HepG2 (cell line): Measurements from ENCODE around the gene IRF7. TPM values are rescaled to one million over a fixed set of nuclear protein-coding genes. Genes with fewer than 3 reads are reported as not detected.
A peak's percentile ranks its signal among the peaks of the same experiment; 100 is the strongest.

Source experiments
- ATAC-seq: fragments of 200-7000 bp; cut with Tn5 transposase; 3 replicates; pipeline ENCODE4 v1.9.1; 2020; ENCODE audit warnings: mild to moderate bottlenecking, moderate library complexity
- BruUV-seq: library from RNA; stranded (reverse); fragments of 400-500 nt; replicated peaks from 2 replicates; lab custom pipeline; 2021; lab: Mats Ljungman, UMichigan
- CTCF ChIA-PET: fragments of 300-600 bp; formaldehyde crosslinking; extraction: SDS; loops from one replicate; lab custom pipeline; 2021; ENCODE audit warnings: low total read pairs, inconsistent platforms, low intra/inter-chr PET ratio; lab: Yijun Ruan, JAX
- POLR2A ChIA-PET: fragments of 350-600 bp; sonication (Branson Sonifier 250); formaldehyde crosslinking; loops from one replicate; lab custom pipeline; 2020; ENCODE audit warnings: antibody characterized with exemption, inconsistent platforms; lab: Yijun Ruan, JAX
- DNase-seq: peaks from one replicate; pipeline ENCODE4 v3.0.0-alpha.2; 2015; ENCODE audit warnings: low spot score
- FAIRE-seq: peaks from 3 replicates; lab custom pipeline; 2011; peaks lifted over from hg19 to GRCh38; lab: Jason Lieb, UNC
- H2AFZ ChIP-seq: one replicate; pipeline ENCODE4 v1.6.1; 2011; ENCODE audit warnings: low read length, inconsistent platforms
- H3K27ac ChIP-seq: fragments of 300-600 bp; 3 replicates; pipeline ENCODE4 v1.8.0; 2011; ENCODE audit warnings: mixed run types, mild to moderate bottlenecking, mixed read lengths, low read length, inconsistent platforms; ENCODE audit not compliant: insufficient read depth; ENCODE audit errors: extremely low read length
- H3K27me3 ChIP-seq, 2 experiments: fragments of 200-600 bp in 1 of 2; 2 replicates in 1 of 2; 3 replicates in 1 of 2; pipeline versions ENCODE4 v1.6.0 to v1.8.0; 2011; ENCODE audit warnings: low read length in 2 of 2, mild to moderate bottlenecking in 2 of 2, moderate library complexity in 2 of 2, inconsistent platforms in 1 of 2; ENCODE audit not compliant: insufficient read depth in 2 of 2, control insufficient read depth in 1 of 2
- H3K36me3 ChIP-seq, 2 experiments: fragments of 200-600 bp in 1 of 2; replicated peaks in 1 of 2; 2 replicates in 1 of 2; 3 replicates in 1 of 2; pipeline versions ENCODE4 v1.5.1 to v1.8.0; 2011; ENCODE audit warnings: low read length in 2 of 2, inconsistent platforms in 1 of 2; ENCODE audit not compliant: insufficient read depth in 2 of 2, control insufficient read depth in 1 of 2
- H3K4me1 ChIP-seq: 2 replicates; pipeline ENCODE4 v1.5.1; 2012; ENCODE audit warnings: low read length, inconsistent platforms; ENCODE audit not compliant: insufficient read depth
- H3K4me2 ChIP-seq: 2 replicates; pipeline ENCODE4 v1.6.0; 2011; ENCODE audit warnings: low read depth, low read length, inconsistent platforms
- H3K4me3 ChIP-seq, 3 experiments: fragments of 200-600 bp in 1 of 3; sonication (generic), shearing (Covaris generic) in 1 of 3; replicated peaks in 1 of 3; 2 replicates each; pipeline ENCODE4 v1.5.1; 2011 to 2016; ENCODE audit warnings: low read length in 3 of 3, inconsistent platforms in 2 of 3, low read depth in 2 of 3, mild to moderate bottlenecking in 2 of 3, control low read depth in 1 of 3, mixed read lengths in 1 of 3; ENCODE audit not compliant: insufficient read depth in 1 of 3
- H3K79me2 ChIP-seq: one replicate; pipeline ENCODE4 v1.6.1; 2011; ENCODE audit warnings: low read length, inconsistent platforms; ENCODE audit not compliant: insufficient read depth
- H3K9ac ChIP-seq: 2 replicates; pipeline ENCODE4 v1.6.0; 2011; ENCODE audit warnings: mild to moderate bottlenecking, low read depth, low read length, inconsistent platforms; ENCODE audit not compliant: insufficient read depth
- H3K9me3 ChIP-seq: 2 replicates; pipeline ENCODE4 v1.5.1; 2012; ENCODE audit warnings: mild to moderate bottlenecking, low read length
- H4K20me1 ChIP-seq: 2 replicates; pipeline ENCODE4 v1.6.0; 2011; ENCODE audit warnings: inconsistent platforms, mild to moderate bottlenecking, low read length, moderate library complexity; ENCODE audit not compliant: insufficient read depth
- AGO2 ChIP-seq: fragments of 200-400 bp; formaldehyde crosslinking; optimal IDR thresholded peaks from 2 replicates; pipeline ENCODE3; 2017; ENCODE audit warnings: mild to moderate bottlenecking, low read depth, low read length, moderate library complexity
- ARHGAP35 ChIP-seq: sonication (generic); formaldehyde crosslinking; IDR thresholded peaks from 2 replicates; pipeline ENCODE4 v1.9.0; 2022; ENCODE audit warnings: mild to moderate bottlenecking, inconsistent platforms, moderate library complexity, missing genetic modification reagents, borderline replicate concordance
- ELF4 ChIP-seq: sonication (generic); formaldehyde crosslinking; IDR thresholded peaks from 2 replicates; pipeline ENCODE4 v1.5.0; 2020; ENCODE audit warnings: missing genetic modification reagents, mild to moderate bottlenecking, moderate library complexity, borderline replicate concordance
- KDM4B ChIP-seq: sonication (generic); formaldehyde crosslinking; IDR thresholded peaks from 2 replicates; pipeline ENCODE4 v1.4.0; 2020; ENCODE audit warnings: missing genetic modification reagents
- KLF16 ChIP-seq, 2 experiments: sonication (generic) in 1 of 2; formaldehyde crosslinking in 1 of 2; IDR thresholded peaks; 2 replicates each; pipeline versions ENCODE4 v1.6.1 to v1.8.0; 2016 to 2023; ENCODE audit warnings: missing genetic modification reagents in 2 of 2, missing compliant biosample characterization in 1 of 2
- RBFOX2 ChIP-seq: fragments of 200-400 bp; formaldehyde crosslinking; IDR thresholded peaks from 2 replicates; pipeline ENCODE4 v1.6.1; 2017; ENCODE audit warnings: low read depth, mild to moderate bottlenecking, low read length
- ZFY ChIP-seq: sonication (generic); formaldehyde crosslinking; IDR thresholded peaks from 2 replicates; pipeline ENCODE4 v1.4.0; 2020; ENCODE audit warnings: missing genetic modification reagents
- ZNF564 ChIP-seq: sonication (generic); formaldehyde crosslinking; IDR thresholded peaks from 2 replicates; pipeline ENCODE4 v1.8.1; 2023; ENCODE audit warnings: mild to moderate bottlenecking, missing genetic modification reagents
- WGBS: methylation state at CpG from one replicate; pipeline ENCODE4 v1.1.6; 2017; ENCODE audit warnings: low lambda C conversion rate; 5-methylcytosine and 5-hydroxymethylcytosine counted together
- in situ Hi-C: cut with HindIII; loops from 2 replicates; pipeline ENCODE4 v1.10.0; 2017; ENCODE audit warnings: low pct_unique_long_range_greater_than_20kb; ENCODE audit not compliant: extremely low pct_ligation_motif_present
- intact Hi-C: fragments of 100-400 bp; cut with micrococcal nuclease; formaldehyde crosslinking; loops from one replicate; pipeline ENCODE4 v1.10.0; 2022; ENCODE audit not compliant: unreplicated experiment
- polyA plus RNA-seq, 8 experiments: library from polyadenylated mRNA; depleted of rRNA in 3 of 8; stranded (reverse) in 7 of 8; unstranded in 1 of 8; fragments of >200 nt; fragmentation: Illumina TruSeq in 4 of 8; extraction: Trizol in 4 of 8; gene quantifications; 2 replicates each; pipeline versions ENCODE4 v1.2.1 to v1.2.3, GENCODE V29; 2011 to 2016; ENCODE audit warnings: low read depth in 4 of 8, missing spikeins in 1 of 8, mixed read lengths in 1 of 8; ENCODE audit not compliant: insufficient read depth in 1 of 8
- total RNA-seq, 5 experiments: library from RNA; depleted of rRNA; stranded (reverse); fragments of >200 nt; fragmentation: Illumina TruSeq; extraction: Trizol; gene quantifications; 2 replicates each; pipeline ENCODE4 v1.2.3, GENCODE V29; 2016; ENCODE audit warnings: low read depth in 1 of 5

Gene IRF7
- total and polyA plus RNA-seq, 2 of the 13 experiments (the other 11 are each of a cell fraction or from before 2014, with no cell fraction given), result not detected

DNA sequence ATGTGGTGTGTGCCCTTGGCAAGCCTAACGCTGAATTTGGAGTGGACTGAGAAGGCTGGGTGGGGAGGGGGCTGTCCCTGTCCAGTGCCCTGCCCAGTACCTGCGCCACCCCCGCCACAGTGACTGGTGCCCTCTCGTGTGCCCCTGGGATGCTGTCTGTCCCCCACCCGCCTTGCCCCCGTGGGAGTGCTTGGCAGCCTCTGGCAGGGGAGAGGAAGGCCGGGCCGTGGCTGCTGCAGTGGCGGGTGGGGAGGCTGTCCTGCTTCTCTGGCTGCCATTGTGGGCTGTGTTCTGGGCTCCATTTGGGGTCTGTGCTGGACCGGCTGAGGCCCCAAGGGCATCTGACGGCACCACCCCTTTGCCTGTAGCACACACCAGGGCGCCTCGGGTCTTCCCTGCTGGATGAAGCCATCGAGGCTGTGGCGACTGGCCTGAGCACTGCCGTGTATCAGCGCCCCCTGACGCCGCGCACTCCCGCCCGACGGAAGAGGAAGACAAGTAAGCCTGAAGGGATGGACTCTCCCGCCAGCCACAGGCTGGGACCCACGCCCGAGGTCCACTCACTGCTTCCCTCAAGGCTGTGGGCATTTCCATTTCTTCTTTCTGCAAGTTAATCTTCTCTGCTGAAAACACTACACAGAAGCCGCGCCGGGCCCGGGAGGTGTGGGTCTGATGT, 17.6 kb downstream of the IRF7 start:
- FAIRE-seq (no peak), ATAC-seq (no peak)
- H3K4me2 ChIP-seq, result no peak overlapping the region
- H3K9me3 ChIP-seq, result no peaks in the 10 kb centered on the region
- intact Hi-C loops (no loop called here), in situ Hi-C loops (loop anchor here (5.0 kb wide), 1 partner anchor 41 kb away; no protein-coding TSS in a partner anchor)
- ChIA-PET POLR2A (no interaction called here), CTCF (no interaction called here)
- no peak overlapping the region for H3K9ac ChIP-seq
- peaks cover 4% of the 10 kb centered on the region; the same call in 1 of the 2 replicates for H4K20me1 ChIP-seq
- H3K27ac ChIP-seq, result no peak overlapping the region
- WGBS, result 97% methylated on average over 25 of the region's 30 CpGs
- H3K4me1 ChIP-seq, result peaks cover 12% of the 10 kb centered on the region
- BruUV-seq, result no TSS peak
- no peak overlapping the region for H2AFZ ChIP-seq
- H3K79me2 ChIP-seq, result peaks cover 2% of the 10 kb centered on the region
- no peaks in the 10 kb centered on the region for H3K27me3 ChIP-seq
- no peak overlapping the region for H3K4me3 ChIP-seq
- H3K36me3 ChIP-seq, result peaks cover 45 to 87% of the 10 kb centered on the region in 2 experiments
- TF ChIP-seq RBFOX2, result 0 out of 2 replicates have a peak, but pooled peaks have one; percentile 23
- TF ChIP-seq ZFY, result no peak
- TF ChIP-seq ARHGAP35 (CRISPR knock-in tag), result no peak
- no peak for TF ChIP-seq KLF16 (CRISPR knock-in tag; IDR thresholded peaks at IDR 0.05)
- TF ChIP-seq ZNF564 (CRISPR knock-in tag), result no peak
- no peak for TF ChIP-seq ELF4 (CRISPR knock-in tag)
- no peak for TF ChIP-seq KDM4B
- peak; percentile 84 for TF ChIP-seq AGO2
- TF ChIP-seq, all 625 proteins: peak for 2
- DNase-seq, result no peak
